Measurements from ENCODE around the gene EFEMP1. TPM values are rescaled to one million over a fixed set of nuclear protein-coding genes. Genes with fewer than 3 reads are reported as not detected.

Gene EFEMP1
- total and polyA plus RNA-seq, 9 of the 15 experiments (the other 6 are each of a cell fraction or from before 2014, with no cell fraction given): 0.05 to 6.2 (median 0.22) TPM

- Histone ChIP-seq H3K27ac (ENCODE audit: extremely low read depth, low read depth, low read length) (no peak overlapping the region), H3K9ac (ENCODE audit: insufficient read depth in 1 of 2, low read depth in 2 of 2, low read length in 2 of 2) (no peak overlapping the region), H3K4me2 (ENCODE audit: insufficient read depth, low read length) (no peak overlapping the region), H3K27me3 (ENCODE audit: control insufficient read depth in 2 of 2, insufficient read depth in 2 of 2, low read length in 2 of 2) (no peaks in the 10 kb centered on the region), H3K36me3 (ENCODE audit: control insufficient read depth, insufficient read depth, low read length) (no peaks in the 10 kb centered on the region), H3K9me1 (ENCODE audit: control insufficient read depth, insufficient read depth, low read length) (no peaks in the 10 kb centered on the region), H3K4me1 (replicated peaks in 1 of 2; ENCODE audit: control insufficient read depth in 2 of 2, insufficient read depth in 2 of 2, low read length in 2 of 2) (no peaks in the 10 kb centered on the region), H3K9me3 (replicated peaks; ENCODE audit: control insufficient read depth, insufficient read depth, low read depth, low read length) (no peaks in the 10 kb centered on the region), H4K20me1 (replicated peaks; ENCODE audit: control insufficient read depth, insufficient read depth, low read length) (no peaks in the 10 kb centered on the region), H3K79me2 (ENCODE audit: control insufficient read depth, insufficient read depth, low read length) (no peaks in the 10 kb centered on the region), H3K4me3 (no peak overlapping the region), H2AFZ (ENCODE audit: low read depth, low read length) (no peak overlapping the region)
- FAIRE-seq (no peak), ATAC-seq (no peak), DNase-seq (ENCODE audit: extremely low read depth in 1 of 4, low spot score in 3 of 4) (no peak)
- ChIA-PET POLR2A (no interaction called here), CTCF (ENCODE audit: low intra/inter-chr PET ratio) (no interaction called here)
- intact Hi-C loops (cut with micrococcal nuclease): no loop called here
- WGBS (ENCODE audit: insufficient coverage, low coverage, missing lambda C conversion rate): 5% methylated on average over 3 of the region's 3 CpGs
- in situ Hi-C loops (cut with MboI): no loop called here
- no TSS peak for BruUV-seq (replicated peaks)
- TF ChIP-seq RUNX1 (IDR thresholded peaks at IDR 0.05; ENCODE audit: low read depth) (no peak), NBN (IDR thresholded peaks at IDR 0.05; ENCODE audit: low read depth) (no peak), NCOA6 (IDR thresholded peaks at IDR 0.05) (no peak), PHF20 (IDR thresholded peaks at IDR 0.05; ENCODE audit: partially characterized antibody) (no peak), RBBP5 (IDR thresholded peaks at IDR 0.05; ENCODE audit: borderline replicate concordance, insufficient read depth, low read length, poor library complexity, severe bottlenecking) (no peak), RAD51 (IDR thresholded peaks at IDR 0.05; ENCODE audit: borderline replicate concordance, low read depth) (no peak), EP400 (IDR thresholded peaks at IDR 0.05) (no peak), XRCC5 (IDR thresholded peaks at IDR 0.05; ENCODE audit: low read depth, low read length) (no peak), MAFK (IDR thresholded peaks at IDR 0.05; ENCODE audit: low read length) (no peak), FOXO4 (CRISPR knock-in tag; IDR thresholded peaks at IDR 0.05) (no peak), ZNF318 (IDR thresholded peaks at IDR 0.05; ENCODE audit: borderline replicate concordance in 1 of 2, low read depth in 1 of 2) (no peak), TCF7 (IDR thresholded peaks at IDR 0.05; ENCODE audit: borderline replicate concordance) (no peak), ZNF324 (CRISPR knock-in tag; IDR thresholded peaks at IDR 0.05) (no peak), ELF1 (tag; IDR thresholded peaks at IDR 0.05) (no peak), HSF4 (CRISPR knock-in tag; IDR thresholded peaks at IDR 0.05; ENCODE audit: borderline replicate concordance) (no peak), DMBX1 (CRISPR knock-in tag; IDR thresholded peaks at IDR 0.05; ENCODE audit: borderline replicate concordance) (no peak)
Observed at GRCh38 chr2:55929476-55929875, 5.9 kb upstream of the EFEMP1 start.

Data from K562 (cell line).